ENCODE data around the gene COPG2.
"Not testable (repeated sequence)": the region's sequence is repeated elsewhere in the genome, so short reads cannot be mapped to it uniquely, and the experiment has no call there.

The COPG2 gene

DNA sequence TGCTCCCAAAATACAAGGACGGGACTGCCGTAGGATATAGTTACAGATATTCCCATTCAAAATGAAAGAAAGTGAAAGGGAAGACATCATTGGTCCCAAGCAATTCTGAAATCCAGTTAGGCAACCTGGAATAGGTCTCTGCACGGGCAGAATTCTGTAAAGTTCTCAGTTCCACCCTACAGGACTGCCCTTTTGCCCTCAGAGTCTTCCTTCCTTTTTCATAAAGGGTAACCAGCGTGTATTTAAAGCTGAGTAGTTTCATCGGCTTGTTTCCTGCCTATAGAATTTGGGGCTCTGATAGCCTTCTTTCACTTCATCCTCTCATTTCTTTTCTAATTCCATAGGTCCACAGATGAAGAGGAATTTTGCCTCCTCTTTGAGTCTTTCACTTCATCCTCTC is 20.0 kb downstream of the COPG2 start:
- no peak for DNase-seq

DNA sequence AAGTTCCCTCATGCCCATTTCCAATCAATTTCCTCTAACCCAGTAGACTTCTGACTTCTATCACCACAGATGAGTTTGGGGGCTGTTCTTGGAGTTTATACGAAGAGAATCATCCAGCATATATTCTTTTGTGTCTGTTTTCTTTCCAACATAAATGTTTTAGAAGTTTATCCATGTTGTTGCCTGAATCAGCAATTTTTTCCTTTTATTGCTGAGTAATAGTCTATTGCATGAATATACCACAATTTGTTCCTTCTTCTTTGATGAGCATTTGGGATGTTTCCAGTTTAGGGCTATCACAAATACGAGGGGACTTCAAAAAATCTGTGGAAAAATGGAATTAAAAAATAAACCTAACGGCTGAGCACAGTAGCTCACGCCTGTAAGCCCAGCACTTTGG is 26.2 kb downstream of the COPG2 start:
- DNase-seq = no peak

GRCh38 chr7:130641497-130641896 is 27.1 kb downstream of the COPG2 start:
- no peak for DNase-seq

GRCh38 chr7:130641040-130641439 is 27.5 kb downstream of the COPG2 start:
- no peak for DNase-seq

GRCh38 chr7:130639388-130639787 is 29.2 kb downstream of the COPG2 start:
- no peak for DNase-seq

DNA sequence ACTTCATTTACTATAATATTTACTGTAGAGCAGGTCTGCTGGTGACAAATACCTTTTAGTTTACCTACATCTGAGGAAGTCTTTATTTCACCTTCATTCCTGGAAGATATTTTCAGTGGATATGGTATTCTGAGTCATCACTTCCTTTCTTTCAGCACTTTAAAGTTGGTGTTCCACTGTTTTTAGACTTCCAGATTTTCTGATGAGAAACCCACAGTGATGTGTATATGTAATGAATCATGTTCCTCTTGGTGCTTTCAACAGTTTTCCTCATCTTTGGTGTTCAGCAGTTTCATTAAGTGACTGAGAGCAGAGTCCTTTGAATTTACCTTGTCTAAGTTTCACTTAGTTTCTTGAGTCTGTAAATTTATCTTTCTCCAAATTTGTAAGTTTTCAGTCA is 36.4 kb downstream of the COPG2 start:
- DNase-seq = no peak

DNA sequence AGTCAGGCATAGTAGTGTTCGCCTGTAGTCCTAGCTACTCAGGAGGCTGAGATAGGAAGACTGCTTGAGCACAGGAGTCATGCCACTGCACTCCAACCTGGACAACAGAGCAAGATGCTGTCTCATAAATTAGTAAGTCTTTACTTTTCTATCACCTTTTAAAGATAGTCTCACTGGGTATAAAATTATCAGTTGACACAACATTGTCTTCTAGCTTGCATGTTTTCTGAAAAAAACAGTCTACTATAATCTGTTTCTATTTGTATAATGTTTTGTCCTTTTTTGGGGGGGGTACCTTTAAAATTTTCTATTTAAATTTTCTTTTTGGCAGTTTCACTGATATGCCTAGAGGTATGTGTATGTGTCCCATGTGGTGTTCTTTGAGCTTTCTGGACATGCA is 39.6 kb downstream of the COPG2 start:
- DNase-seq = no peak

DNA sequence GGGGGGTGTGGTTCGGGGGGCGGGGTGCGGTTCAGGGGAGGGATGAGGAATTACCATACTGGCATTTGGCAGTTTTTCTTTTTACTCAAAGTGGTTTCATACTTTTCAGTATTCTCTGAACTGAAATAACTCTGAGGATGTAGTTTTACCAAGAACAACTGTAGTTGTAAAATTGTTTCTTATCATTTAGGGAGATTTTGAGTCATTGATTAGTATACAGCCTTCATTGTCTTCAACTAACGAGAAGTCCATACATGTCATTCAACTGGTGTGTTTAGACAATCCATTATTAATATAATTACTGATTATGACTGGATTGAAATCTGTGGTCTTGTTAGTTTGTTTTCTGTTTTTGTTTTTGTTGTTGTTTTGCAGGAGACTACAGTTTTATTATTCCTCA is 40.8 kb downstream of the COPG2 start:
- DNase-seq = no peak

- DNase-seq = no peak
These were observed 45.7 kb downstream of the COPG2 start for GRCh38 chr7:130622866-130623265.

DNA sequence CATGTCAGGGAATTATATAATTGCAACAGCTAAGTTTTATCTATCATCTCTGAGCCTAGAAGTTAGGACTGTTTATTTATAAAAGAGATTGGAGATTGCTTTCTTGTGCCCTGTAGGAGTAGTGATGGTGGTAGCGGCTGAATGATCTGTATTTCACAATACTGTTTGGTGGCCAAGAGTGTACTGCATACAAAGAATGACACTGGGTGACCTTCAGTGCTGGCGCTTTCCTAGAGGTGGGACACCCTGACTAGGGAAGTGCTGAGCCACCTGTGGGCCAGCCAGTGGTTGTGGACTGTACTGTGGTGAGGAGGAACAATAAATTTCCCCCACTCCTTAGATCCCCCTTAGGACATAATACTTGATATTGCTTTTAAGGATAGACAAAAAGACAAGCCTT is 53.0 kb downstream of the COPG2 start:
- DNase-seq = no peak

DNA sequence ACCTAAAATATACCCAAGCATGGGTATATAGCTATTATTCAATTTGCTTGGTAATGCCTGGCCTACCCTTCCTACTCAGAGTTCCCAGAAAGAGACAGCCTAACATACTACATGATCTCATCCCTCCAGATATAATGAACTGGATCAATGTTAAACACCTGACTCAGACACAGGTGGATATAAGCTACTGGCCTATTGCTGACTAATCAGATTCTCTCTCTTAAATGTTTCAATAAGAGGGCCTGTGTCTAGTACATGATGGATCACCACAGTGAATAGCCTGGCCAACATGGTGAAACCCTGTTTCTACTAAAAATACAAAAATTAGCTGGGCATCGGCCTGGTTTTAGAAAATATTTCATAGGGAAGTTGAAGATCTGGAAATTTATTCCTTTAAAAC is 54.1 kb downstream of the COPG2 start:
- no peak for DNase-seq

- no peak for DNase-seq
These were observed 57.3 kb downstream of the COPG2 start for GRCh38 chr7:130611218-130611617.

- not testable (repeated sequence) for DNase-seq
These were observed 61.5 kb downstream of the COPG2 start for GRCh38 chr7:130607066-130607465.

GRCh38 chr7:130606161-130606560 is 62.4 kb downstream of the COPG2 start:
- no peak for DNase-seq

DNA sequence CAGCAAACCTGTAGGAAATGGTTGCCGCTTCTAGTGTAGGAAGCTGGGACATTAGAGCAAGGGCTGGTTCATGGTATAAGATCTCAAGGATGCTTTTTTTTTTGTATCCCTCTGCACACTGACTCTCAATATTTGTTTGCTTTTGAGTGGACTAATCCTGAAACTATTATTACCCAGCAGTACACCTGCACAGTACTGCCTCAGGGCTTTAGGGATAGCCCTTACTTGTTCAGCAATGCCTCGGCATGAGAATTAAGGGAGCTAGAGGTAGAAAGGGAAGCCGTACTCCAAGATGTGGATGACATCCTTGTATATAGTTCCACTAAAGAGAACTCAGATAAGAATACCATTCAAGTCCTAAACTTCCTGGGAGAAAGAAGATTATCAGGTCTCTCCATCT is 70.5 kb downstream of the COPG2 start:
- DNase-seq = no peak

- no peak for DNase-seq
These were observed 72.6 kb downstream of the COPG2 start for GRCh38 chr7:130595986-130596385.

- no peak for DNase-seq
These were observed 75.5 kb downstream of the COPG2 start for GRCh38 chr7:130593033-130593432.

GRCh38 chr7:130591464-130591863 is 77.1 kb downstream of the COPG2 start:
- not testable (repeated sequence) for DNase-seq

- not testable (repeated sequence) for DNase-seq
These were observed 82.6 kb downstream of the COPG2 start for GRCh38 chr7:130585932-130586331.

DNA sequence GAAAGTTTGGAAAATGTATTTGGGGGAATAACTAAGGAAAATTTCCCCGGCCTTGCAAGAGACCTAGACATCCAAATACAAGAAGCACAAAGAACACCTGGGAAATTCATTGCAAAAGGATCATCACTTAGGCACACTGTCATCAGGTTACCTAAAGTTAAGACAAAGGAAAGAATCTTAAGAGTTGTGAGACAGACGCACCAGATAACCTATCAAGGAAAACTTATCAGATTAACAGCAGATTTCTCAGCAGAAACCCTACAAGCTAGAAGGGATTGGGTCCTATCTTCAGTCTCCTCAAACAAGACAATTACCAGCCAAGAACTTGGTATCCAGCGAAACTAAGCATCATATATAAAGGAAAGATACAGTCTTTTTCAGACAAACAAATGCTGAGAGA is 93.4 kb downstream of the COPG2 start:
- not testable (repeated sequence) for DNase-seq

DNA sequence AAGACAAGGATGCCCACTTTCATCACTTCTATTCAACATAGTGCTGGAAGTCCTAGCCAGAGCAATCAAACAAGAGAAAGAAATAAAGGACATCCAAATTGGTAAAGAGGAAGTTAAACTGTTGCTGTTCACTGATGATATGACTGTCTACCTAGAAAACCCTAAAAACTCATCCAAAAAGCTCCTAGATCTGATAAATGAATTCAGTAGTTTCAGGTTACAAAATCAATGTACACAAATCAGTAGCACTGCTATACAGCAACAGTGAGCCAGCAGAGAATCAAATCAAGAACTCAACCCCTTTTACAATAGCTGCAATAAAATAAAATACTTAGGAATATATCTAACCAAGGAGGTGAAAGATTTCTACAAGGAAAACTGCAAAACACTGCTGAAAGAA is 98.4 kb downstream of the COPG2 start:
- DNase-seq = not testable (repeated sequence)

GRCh38 chr7:130566898-130567280 is 101.7 kb downstream of the COPG2 start:
- no peak for DNase-seq

GRCh38 chr7:130566168-130566897 is 102.2 kb downstream of the COPG2 start:
- DNase-seq = no peak

DNA sequence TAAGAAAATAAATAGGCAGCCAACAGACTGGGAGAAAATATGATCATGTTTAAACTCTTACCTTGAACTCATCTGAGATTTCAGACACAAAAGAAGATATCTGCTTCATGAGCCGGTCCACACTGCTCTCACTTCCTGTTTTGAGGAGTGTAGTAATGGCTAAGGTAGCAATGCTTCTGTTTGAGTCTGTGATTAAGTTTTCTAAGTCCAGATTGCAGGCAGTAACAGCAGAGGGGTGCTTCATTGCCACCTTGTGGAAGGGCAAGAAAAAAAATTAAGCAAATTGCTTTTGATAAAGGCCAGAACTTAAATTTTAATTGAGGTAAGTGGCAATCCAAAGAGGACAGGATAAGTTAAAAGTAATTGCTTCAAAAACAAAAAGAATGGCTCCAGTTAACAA is 107.6 kb downstream of the COPG2 start:
- no peak for DNase-seq

DNA sequence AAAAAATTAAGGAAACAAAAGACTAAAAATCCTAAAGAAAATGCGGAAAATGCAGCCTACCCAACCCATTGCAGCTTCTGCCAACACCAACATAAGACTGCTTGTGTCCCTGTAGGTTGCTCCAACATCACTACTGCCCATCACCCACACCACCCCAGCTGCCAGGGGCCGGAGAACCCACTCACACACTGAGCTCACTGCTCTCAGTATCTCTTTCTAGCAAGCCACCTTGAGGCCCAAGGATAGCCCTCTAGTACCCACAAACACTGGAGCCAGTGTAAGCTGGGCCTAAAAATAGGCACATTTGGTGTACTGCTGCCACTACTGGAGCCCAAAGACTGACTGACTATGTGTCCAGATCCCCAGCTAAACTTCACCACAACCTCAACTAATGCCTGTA is 109.4 kb downstream of the COPG2 start:
- DNase-seq = no peak

Measured in NCI-H1930 (cell line).